H9 (cell line): ENCODE results near the gene RNF20. TPM values are rescaled to one million over a fixed set of nuclear protein-coding genes. Genes with fewer than 3 reads are reported as not detected.

ENCODE experiments used
- DNase-seq: peaks from one replicate; pipeline ENCODE4 v3.0.0-alpha.2; 2017
- H2AFZ ChIP-seq: one replicate; pipeline ENCODE4 v1.6.1; 2013; ENCODE audit warnings: mild to moderate bottlenecking, low read length, control low read depth, moderate library complexity
- H2AK5ac ChIP-seq: 2 replicates; pipeline ENCODE4 v1.6.1; 2013; ENCODE audit warnings: low read length, control low read depth, mixed read lengths; ENCODE audit not compliant: insufficient read length
- H2BK120ac ChIP-seq: one replicate; pipeline ENCODE4 v1.6.1; 2013; ENCODE audit warnings: low read depth, mild to moderate bottlenecking, low read length, control low read depth, inconsistent platforms; ENCODE audit not compliant: poor library complexity, severe bottlenecking
- H2BK12ac ChIP-seq: 2 replicates; pipeline ENCODE4 v1.6.1; 2013; ENCODE audit warnings: low read length, control low read depth, mixed read lengths, low read depth; ENCODE audit not compliant: insufficient read length
- H2BK15ac ChIP-seq: 2 replicates; pipeline ENCODE4 v1.6.1; 2013; ENCODE audit warnings: low read depth, low read length, control low read depth
- H2BK20ac ChIP-seq: one replicate; pipeline ENCODE4 v1.6.1; 2013; ENCODE audit warnings: low read depth, mild to moderate bottlenecking, low read length, control low read depth, inconsistent platforms; ENCODE audit not compliant: poor library complexity, severe bottlenecking
- H2BK5ac ChIP-seq: 2 replicates; pipeline ENCODE4 v1.6.1; 2013; ENCODE audit warnings: low read length, control low read depth, mixed read lengths; ENCODE audit not compliant: insufficient read length
- H3K14ac ChIP-seq: 2 replicates; pipeline ENCODE4 v1.6.1; 2013; ENCODE audit warnings: low read length, control low read depth; ENCODE audit not compliant: insufficient read depth
- H3K18ac ChIP-seq: 2 replicates; pipeline ENCODE4 v1.6.1; 2013; ENCODE audit warnings: low read depth, mild to moderate bottlenecking, mixed read lengths, low read length, control low read depth; ENCODE audit not compliant: insufficient read length
- H3K23ac ChIP-seq: 2 replicates; pipeline ENCODE4 v1.6.1; 2013; ENCODE audit warnings: low read length, control low read depth, mixed read lengths, low read depth; ENCODE audit not compliant: insufficient read length
- H3K23me2 ChIP-seq: 2 replicates; pipeline ENCODE4 v1.6.1; 2013; ENCODE audit warnings: low read depth, mild to moderate bottlenecking, mixed read lengths, low read length, control low read depth; ENCODE audit not compliant: insufficient read length, poor library complexity, severe bottlenecking
- H3K27ac ChIP-seq: 2 replicates; pipeline ENCODE4 v1.5.1; 2013; ENCODE audit warnings: low read length, control low read depth, mixed read lengths, low read depth; ENCODE audit not compliant: insufficient read length
- H3K27me3 ChIP-seq: 2 replicates; pipeline ENCODE4 v1.6.1; 2013; ENCODE audit warnings: low read length, control low read depth, inconsistent platforms; ENCODE audit not compliant: insufficient read depth
- H3K4ac ChIP-seq: 2 replicates; pipeline ENCODE4 v1.6.1; 2013; ENCODE audit warnings: low read depth, mild to moderate bottlenecking, control low read depth, inconsistent platforms, low read length, moderate library complexity
- H3K4me1 ChIP-seq: 2 replicates; pipeline ENCODE4 v1.6.1; 2013; ENCODE audit warnings: low read length, control low read depth, inconsistent platforms; ENCODE audit not compliant: insufficient read depth
- H3K4me2 ChIP-seq: 2 replicates; pipeline ENCODE4 v1.6.1; 2013; ENCODE audit warnings: low read length, control low read depth, mixed read lengths; ENCODE audit not compliant: insufficient read length, insufficient read depth
- H3K56ac ChIP-seq: 2 replicates; pipeline ENCODE4 v1.6.1; 2013; ENCODE audit warnings: low read depth, mild to moderate bottlenecking, mixed read lengths, low read length, control low read depth; ENCODE audit not compliant: insufficient read length
- H3K79me1 ChIP-seq: 2 replicates; pipeline ENCODE4 v1.6.1; 2013; ENCODE audit warnings: low read depth, mild to moderate bottlenecking, moderate library complexity, low read length, control low read depth, inconsistent platforms; ENCODE audit not compliant: insufficient read depth, poor library complexity, severe bottlenecking
- H3K79me2 ChIP-seq: 2 replicates; pipeline ENCODE4 v1.6.1; 2013; ENCODE audit warnings: low read length, control low read depth, inconsistent platforms; ENCODE audit not compliant: insufficient read depth
- H3K9ac ChIP-seq: 2 replicates; pipeline ENCODE4 v1.6.1; 2013; ENCODE audit warnings: low read length, control low read depth, mixed read lengths; ENCODE audit not compliant: insufficient read length; ENCODE audit errors: extremely low read depth
- H3K9me3 ChIP-seq: one replicate; pipeline ENCODE4 v1.6.1; 2013; ENCODE audit warnings: low read depth, low read length, inconsistent platforms; ENCODE audit not compliant: control insufficient read depth
- H3T11ph ChIP-seq: one replicate; pipeline ENCODE4 v1.6.1; 2013; ENCODE audit warnings: mild to moderate bottlenecking, low read length, control low read depth, inconsistent platforms
- H4K20me1 ChIP-seq: one replicate; pipeline ENCODE4 v1.6.1; 2013; ENCODE audit not compliant: control insufficient read depth, insufficient read length, insufficient read depth
- H4K5ac ChIP-seq: 2 replicates; pipeline ENCODE4 v1.6.1; 2013; ENCODE audit warnings: low read depth, mild to moderate bottlenecking, mixed read lengths, low read length, control low read depth; ENCODE audit not compliant: insufficient read length
- H4K8ac ChIP-seq: replicated peaks from 2 replicates; pipeline ENCODE4 v1.6.1; 2013; ENCODE audit warnings: low read length, control low read depth, mixed read lengths, low read depth; ENCODE audit not compliant: insufficient read length
- H4K91ac ChIP-seq: 2 replicates; pipeline ENCODE4 v1.6.1; 2013; ENCODE audit warnings: low read depth, mild to moderate bottlenecking, moderate library complexity, mixed read lengths, low read length, control low read depth; ENCODE audit not compliant: insufficient read length
- H3K27ac Mint-ChIP-seq, 3 experiments: 2 replicates in 2 of 3; 3 replicates in 1 of 3; pipeline ENCODE4 v1.8.0; 2020 to 2021; ENCODE audit warnings: mixed read lengths in 3 of 3, mild to moderate bottlenecking in 1 of 3, moderate library complexity in 1 of 3
- H3K27me3 Mint-ChIP-seq: 2 replicates; pipeline ENCODE4 v1.8.0; 2021; ENCODE audit warnings: low read depth, mild to moderate bottlenecking, moderate library complexity, mixed read lengths
- H3K36me3 Mint-ChIP-seq, 3 experiments: 2 replicates in 2 of 3; 3 replicates in 1 of 3; pipeline ENCODE4 v1.8.0; 2020 to 2021; ENCODE audit warnings: low read depth in 3 of 3, mixed read lengths in 3 of 3; ENCODE audit not compliant: insufficient read depth in 1 of 3
- H3K4me1 Mint-ChIP-seq, 2 experiments: 2 replicates each; pipeline ENCODE4 v1.8.0; 2020; ENCODE audit warnings: mixed read lengths in 2 of 2
- H3K4me3 Mint-ChIP-seq, 2 experiments: 2 replicates in 1 of 2; 3 replicates in 1 of 2; pipeline ENCODE4 v1.8.0; 2020 to 2021; ENCODE audit warnings: mild to moderate bottlenecking in 2 of 2, mixed read lengths in 2 of 2, moderate library complexity in 1 of 2
- H3K9me3 Mint-ChIP-seq, 2 experiments: 2 replicates in 1 of 2; 3 replicates in 1 of 2; pipeline ENCODE4 v1.8.0; 2020; ENCODE audit warnings: mild to moderate bottlenecking in 2 of 2, mixed read lengths in 2 of 2, moderate library complexity in 1 of 2
- CTCF ChIP-seq: fragments of 200-600 bp; sonication (generic); conservative IDR thresholded peaks from 3 replicates; pipeline ENCODE4 v1.8.0; 2021; ENCODE audit warnings: antibody characterized with exemption, mild to moderate bottlenecking
- total RNA-seq: library from RNA; stranded (reverse); gene quantifications from 2 replicates; pipeline ENCODE4 v1.2.1, GENCODE V29; 2021

The RNF20 gene
- total RNA-seq, 1 experiment from 2014 or later = 48.5 TPM

GRCh38 chr9:101574731-101575333, 41.2 kb downstream of the RNF20 start:
- DNase-seq = no peak
- Histone ChIP-seq H2AFZ (no peak overlapping the region), H3K9ac (no peak overlapping the region), H3K18ac (no peak overlapping the region), H4K5ac (no peak overlapping the region), H3K9me3 (no peaks in the 10 kb centered on the region), H3K56ac (no peak overlapping the region), H2BK20ac (no peak overlapping the region), H2BK12ac (no peak overlapping the region), H3K23me2 (no peaks in the 10 kb centered on the region), H3K27me3 (no peaks in the 10 kb centered on the region), H2AK5ac (no peak overlapping the region), H3K4me1 (peaks cover 19% of the 10 kb centered on the region), H3K23ac (no peak overlapping the region), H3K14ac (no peak overlapping the region), H3K79me2 (no peaks in the 10 kb centered on the region), H3K79me1 (no peaks in the 10 kb centered on the region), H2BK120ac (no peak overlapping the region), H4K20me1 (no peaks in the 10 kb centered on the region), H3K27ac (no peak overlapping the region), H3K4me2 (no peak overlapping the region), H4K91ac (no peak overlapping the region), H4K8ac (no peak overlapping the region), H3K4ac (no peak overlapping the region), H3T11ph (no peak overlapping the region), H2BK5ac (no peak overlapping the region), H2BK15ac (no peak overlapping the region)
- Mint-ChIP-seq H3K9me3 (no peaks in the 10 kb centered on the region), H3K27ac (no peak overlapping the region), H3K36me3 (peaks cover 0 to 2% (median 0%) of the 10 kb centered on the region in 3 experiments; a peak in 3 of 7 replicates), H3K27me3 (peaks cover 2% of the 10 kb centered on the region), H3K4me3 (no peak overlapping the region), H3K4me1 (peaks cover 36 to 37% of the 10 kb centered on the region in 2 experiments)
- TF ChIP-seq CTCF = no peak
